Measurements from ENCODE around the gene JAZF1.

The JAZF1 gene

DNA sequence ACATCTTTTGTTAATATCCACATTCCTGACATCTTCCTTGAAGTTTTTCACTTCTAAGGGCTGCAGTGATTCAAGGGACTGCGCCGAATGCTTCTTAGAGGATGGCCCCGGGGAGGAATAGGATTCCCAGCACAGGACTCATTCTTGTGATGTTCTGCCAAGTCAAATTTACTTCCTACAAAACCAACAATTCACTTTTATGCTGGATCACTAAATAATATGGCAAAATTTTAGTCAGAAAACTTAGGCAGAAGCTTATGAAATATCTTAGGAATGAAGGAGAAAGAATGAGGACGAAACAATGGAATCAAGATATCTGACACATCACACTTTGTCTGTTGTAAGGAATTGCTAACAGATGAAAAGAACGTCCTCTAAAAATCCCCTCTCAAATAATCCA, 151.5 kb downstream of the JAZF1 start:
- DNase-seq (ENCODE audit: low read depth, low spot score): no peak
- Histone ChIP-seq H3K27me3 (ENCODE audit: insufficient read depth, insufficient read length) (no peaks in the 10 kb centered on the region), H3K4me3 (ENCODE audit: insufficient read length, low read depth) (no peak overlapping the region), H3K9me3 (ENCODE audit: insufficient read depth, low read length) (no peaks in the 10 kb centered on the region), H3K4me1 (ENCODE audit: insufficient read depth, insufficient read length) (peaks cover 4% of the 10 kb centered on the region), H3K36me3 (ENCODE audit: insufficient read depth, insufficient read length, low read length) (no peaks in the 10 kb centered on the region), H3K9ac (ENCODE audit: insufficient read length, low read depth) (no peak overlapping the region)
- TF ChIP-seq SUZ12 (IDR thresholded peaks at IDR 0.05; ENCODE audit: extremely low read depth, insufficient read depth, insufficient read length) (no peak), YY1 (IDR thresholded peaks at IDR 0.05; ENCODE audit: insufficient read depth, insufficient read length) (no peak), ZNF274 (IDR thresholded peaks at IDR 0.05; ENCODE audit: low read depth, low read length) (no peak)

- Histone ChIP-seq H3K4me1 (ENCODE audit: insufficient read depth, insufficient read length) (peaks cover 4% of the 10 kb centered on the region), H3K4me3 (ENCODE audit: insufficient read length, low read depth) (no peak overlapping the region), H3K9me3 (ENCODE audit: insufficient read depth, low read length) (no peaks in the 10 kb centered on the region), H3K27me3 (ENCODE audit: insufficient read depth, insufficient read length) (no peaks in the 10 kb centered on the region), H3K36me3 (ENCODE audit: insufficient read depth, insufficient read length, low read length) (no peaks in the 10 kb centered on the region), H3K9ac (ENCODE audit: insufficient read length, low read depth) (no peak overlapping the region)
- TF ChIP-seq ZNF274 (IDR thresholded peaks at IDR 0.05; ENCODE audit: low read depth, low read length): no peak
- TF ChIP-seq SUZ12 (IDR thresholded peaks at IDR 0.05; ENCODE audit: extremely low read depth, insufficient read depth, insufficient read length): no peak
- TF ChIP-seq YY1 (IDR thresholded peaks at IDR 0.05; ENCODE audit: insufficient read depth, insufficient read length): no peak
- no peak for DNase-seq (ENCODE audit: low read depth, low spot score)
Measured at GRCh38 chr7:28028471-28028870, 152.1 kb downstream of the JAZF1 start.

DNA sequence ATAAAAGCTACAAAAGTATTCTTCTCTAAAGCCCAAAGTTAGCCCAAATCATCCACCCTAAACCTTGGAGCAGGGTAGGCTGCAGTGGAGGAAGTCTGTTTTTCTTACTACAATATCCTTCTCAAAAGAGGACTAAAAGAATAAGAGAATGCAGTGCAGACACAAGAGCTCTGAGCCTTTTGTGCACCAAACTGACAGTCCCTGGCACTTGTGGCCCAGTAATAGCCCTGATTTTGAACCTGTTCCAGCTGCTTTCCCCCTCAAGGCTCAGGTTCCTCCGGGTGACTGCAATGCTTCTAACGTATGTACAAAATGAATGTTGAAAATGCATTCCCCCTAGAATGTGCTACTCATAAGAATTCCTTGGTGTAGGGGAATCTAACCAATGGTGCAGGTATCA, 154.4 kb downstream of the JAZF1 start:
- DNase-seq (ENCODE audit: low read depth, low spot score): no peak
- Histone ChIP-seq H3K36me3 (ENCODE audit: insufficient read depth, insufficient read length, low read length) (no peaks in the 10 kb centered on the region), H3K9ac (ENCODE audit: insufficient read length, low read depth) (no peak overlapping the region), H3K9me3 (ENCODE audit: insufficient read depth, low read length) (no peaks in the 10 kb centered on the region), H3K4me1 (ENCODE audit: insufficient read depth, insufficient read length) (no peaks in the 10 kb centered on the region), H3K27me3 (ENCODE audit: insufficient read depth, insufficient read length) (no peaks in the 10 kb centered on the region), H3K4me3 (ENCODE audit: insufficient read length, low read depth) (no peak overlapping the region)
- TF ChIP-seq ZNF274 (IDR thresholded peaks at IDR 0.05; ENCODE audit: low read depth, low read length) (no peak), SUZ12 (IDR thresholded peaks at IDR 0.05; ENCODE audit: extremely low read depth, insufficient read depth, insufficient read length) (no peak), YY1 (IDR thresholded peaks at IDR 0.05; ENCODE audit: insufficient read depth, insufficient read length) (no peak)

DNA sequence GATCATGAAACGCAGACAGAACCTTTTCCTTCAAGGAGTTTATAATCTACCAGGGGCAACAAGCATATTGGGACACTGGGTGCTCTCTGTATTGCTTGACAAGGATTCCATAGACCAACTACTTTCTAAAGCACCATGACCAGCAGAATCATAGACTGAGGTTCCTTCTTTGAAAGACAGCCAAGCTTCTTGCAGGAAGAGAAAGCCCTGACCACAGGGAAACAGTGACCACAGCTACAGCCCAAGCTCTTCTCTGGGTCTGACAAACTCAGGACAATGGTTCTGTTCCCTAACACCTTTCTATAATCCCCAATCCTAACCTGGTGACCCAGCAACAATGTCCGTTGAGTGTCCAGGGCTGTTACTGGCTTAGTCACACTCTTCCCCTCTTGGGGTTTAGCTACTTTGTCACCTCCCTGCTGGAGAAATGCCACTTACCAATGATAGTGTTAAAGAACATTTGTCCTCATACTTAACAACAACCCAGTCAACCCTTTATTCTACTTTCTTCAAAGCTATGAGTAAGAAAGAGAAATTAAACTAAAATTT, 155.7 kb downstream of the JAZF1 start:
- H3K27me3 ChIP-seq (ENCODE audit: insufficient read depth, insufficient read length): no peaks in the 10 kb centered on the region
- DNase-seq (ENCODE audit: low read depth, low spot score): no peak
- no peaks in the 10 kb centered on the region for H3K4me1 ChIP-seq (ENCODE audit: insufficient read depth, insufficient read length)
- no peaks in the 10 kb centered on the region for H3K36me3 ChIP-seq (ENCODE audit: insufficient read depth, insufficient read length, low read length)
- H3K9ac ChIP-seq (ENCODE audit: insufficient read length, low read depth): no peak overlapping the region
- no peak overlapping the region for H3K4me3 ChIP-seq (ENCODE audit: insufficient read length, low read depth)
- TF ChIP-seq YY1 (IDR thresholded peaks at IDR 0.05; ENCODE audit: insufficient read depth, insufficient read length) (no peak), ZNF274 (IDR thresholded peaks at IDR 0.05; ENCODE audit: low read depth, low read length) (no peak), SUZ12 (IDR thresholded peaks at IDR 0.05; ENCODE audit: extremely low read depth, insufficient read depth, insufficient read length) (no peak)
- H3K9me3 ChIP-seq (ENCODE audit: insufficient read depth, low read length): no peaks in the 10 kb centered on the region

GRCh38 chr7:28020302-28020940, 160.2 kb downstream of the JAZF1 start:
- H3K27me3 ChIP-seq (ENCODE audit: insufficient read depth, insufficient read length): no peaks in the 10 kb centered on the region
- H3K36me3 ChIP-seq (ENCODE audit: insufficient read depth, insufficient read length, low read length): no peaks in the 10 kb centered on the region
- no peaks in the 10 kb centered on the region for H3K9me3 ChIP-seq (ENCODE audit: insufficient read depth, low read length)
- TF ChIP-seq YY1 (IDR thresholded peaks at IDR 0.05; ENCODE audit: insufficient read depth, insufficient read length) (no peak), SUZ12 (IDR thresholded peaks at IDR 0.05; ENCODE audit: extremely low read depth, insufficient read depth, insufficient read length) (no peak), ZNF274 (IDR thresholded peaks at IDR 0.05; ENCODE audit: low read depth, low read length) (no peak)
- peaks cover 4% of the 10 kb centered on the region for H3K4me1 ChIP-seq (ENCODE audit: insufficient read depth, insufficient read length)
- DNase-seq (ENCODE audit: low read depth, low spot score): peak; percentile 85
- H3K4me3 ChIP-seq (ENCODE audit: insufficient read length, low read depth): no peak overlapping the region
- no peak overlapping the region for H3K9ac ChIP-seq (ENCODE audit: insufficient read length, low read depth)

DNA sequence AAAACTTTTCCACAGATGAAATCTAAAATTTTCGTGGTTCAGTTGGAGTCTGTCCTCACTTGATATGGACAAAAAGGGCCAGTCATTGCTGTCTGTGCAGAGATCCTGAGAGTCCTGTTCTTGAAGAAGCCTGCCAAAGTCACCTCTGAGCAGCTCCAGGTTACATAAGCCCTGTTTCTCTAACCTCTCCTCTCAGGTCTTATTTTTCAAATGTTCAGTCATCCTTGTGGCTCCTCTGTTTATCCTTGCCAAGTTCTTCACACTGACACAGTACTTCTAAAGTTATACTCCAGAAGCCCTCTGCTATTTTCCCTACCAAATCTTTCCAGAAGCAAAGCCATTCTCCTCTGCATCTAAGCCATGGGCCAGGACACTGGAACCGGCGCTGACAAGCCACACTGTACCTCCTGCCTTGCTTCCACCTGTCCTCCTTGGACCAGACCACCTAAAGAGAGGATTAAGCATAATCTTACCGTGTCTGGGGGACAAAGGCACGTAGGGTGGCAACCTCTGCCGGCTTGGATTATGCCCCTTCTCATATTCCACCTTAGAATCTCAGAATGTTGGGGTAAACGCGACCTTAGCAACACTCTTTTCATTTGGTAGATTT, 161.6 kb downstream of the JAZF1 start:
- Histone ChIP-seq H3K9ac (ENCODE audit: insufficient read length, low read depth) (no peak overlapping the region), H3K27me3 (ENCODE audit: insufficient read depth, insufficient read length) (no peaks in the 10 kb centered on the region), H3K9me3 (ENCODE audit: insufficient read depth, low read length) (peaks cover 12% of the 10 kb centered on the region; the same call in 1 of the 2 replicates), H3K36me3 (ENCODE audit: insufficient read depth, insufficient read length, low read length) (no peaks in the 10 kb centered on the region), H3K4me3 (ENCODE audit: insufficient read length, low read depth) (no peak overlapping the region), H3K4me1 (ENCODE audit: insufficient read depth, insufficient read length) (peaks cover 4% of the 10 kb centered on the region)
- no peak for TF ChIP-seq SUZ12 (IDR thresholded peaks at IDR 0.05; ENCODE audit: extremely low read depth, insufficient read depth, insufficient read length)
- no peak for TF ChIP-seq ZNF274 (IDR thresholded peaks at IDR 0.05; ENCODE audit: low read depth, low read length)
- TF ChIP-seq YY1 (IDR thresholded peaks at IDR 0.05; ENCODE audit: insufficient read depth, insufficient read length): no peak
- DNase-seq (ENCODE audit: low read depth, low spot score): no peak

DNA sequence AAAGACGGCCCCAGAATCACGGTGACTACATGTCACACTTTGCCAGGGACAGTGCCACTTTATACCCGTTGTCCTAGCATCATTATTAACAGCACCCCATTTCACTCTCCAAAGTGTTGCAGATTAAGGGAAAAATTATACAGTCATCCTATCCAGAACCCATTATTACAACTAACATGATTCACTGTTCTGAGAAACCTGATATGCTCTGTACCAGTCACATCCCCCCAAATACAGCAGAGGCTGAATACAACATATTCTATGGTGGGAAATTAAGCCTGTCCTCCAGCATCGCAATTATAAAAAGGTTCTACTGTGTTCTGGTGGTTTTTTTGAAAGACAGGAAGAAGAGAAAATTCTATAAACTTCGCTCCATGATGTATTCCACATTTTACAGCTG, 162.1 kb downstream of the JAZF1 start:
- no peak for TF ChIP-seq YY1 (IDR thresholded peaks at IDR 0.05; ENCODE audit: insufficient read depth, insufficient read length)
- no peak for TF ChIP-seq SUZ12 (IDR thresholded peaks at IDR 0.05; ENCODE audit: extremely low read depth, insufficient read depth, insufficient read length)
- no peak for TF ChIP-seq ZNF274 (IDR thresholded peaks at IDR 0.05; ENCODE audit: low read depth, low read length)
- DNase-seq (ENCODE audit: low read depth, low spot score): no peak
- Histone ChIP-seq H3K9me3 (ENCODE audit: insufficient read depth, low read length) (peaks cover 13% of the 10 kb centered on the region; the same call in 1 of the 2 replicates), H3K27me3 (ENCODE audit: insufficient read depth, insufficient read length) (no peaks in the 10 kb centered on the region), H3K9ac (ENCODE audit: insufficient read length, low read depth) (no peak overlapping the region), H3K4me1 (ENCODE audit: insufficient read depth, insufficient read length) (peaks cover 4% of the 10 kb centered on the region), H3K36me3 (ENCODE audit: insufficient read depth, insufficient read length, low read length) (no peaks in the 10 kb centered on the region), H3K4me3 (ENCODE audit: insufficient read length, low read depth) (no peak overlapping the region)
